Fibroblast of mammary gland (primary cell): ENCODE data around the gene ETV3.

Experiments
- DNase-seq: peaks from one replicate; pipeline ENCODE4 v3.0.0-alpha.2; 2010; ENCODE audit warnings: low read depth
- H3K4me3 ChIP-seq: 2 replicates; pipeline ENCODE4 v1.5.1; 2011; ENCODE audit warnings: low read depth, mild to moderate bottlenecking, low read length, moderate library complexity; ENCODE audit not compliant: control insufficient read depth
- TF ChIP-seq, protein P1 (sequence below): conservative IDR thresholded peaks from 2 replicates; pipeline ENCODE4 v1.5.1; 2011; ENCODE audit warnings: low read depth, low read length, inconsistent platforms; ENCODE audit not compliant: control insufficient read depth, insufficient read depth

ETV3 gene

DNA sequence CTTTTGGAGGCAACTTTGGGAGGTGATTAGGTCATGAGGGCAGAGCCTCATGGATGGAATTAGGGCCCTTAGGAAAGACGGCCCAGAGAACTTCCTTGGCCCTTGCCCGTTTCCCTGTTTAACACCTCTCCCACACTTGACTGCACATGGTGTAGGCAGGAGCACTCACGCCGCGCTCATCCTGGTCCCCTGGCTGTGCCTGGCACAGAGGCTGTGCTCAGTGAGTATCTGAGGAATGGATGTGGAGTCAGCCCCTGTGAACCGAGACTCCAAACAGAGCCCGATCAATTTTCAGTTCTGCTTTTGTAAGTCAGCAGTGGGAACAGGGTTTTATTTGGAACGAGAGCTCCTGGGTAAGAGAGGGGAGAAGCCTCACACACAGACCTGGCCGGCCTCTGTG lies 29.8 kb upstream of the ETV3 start:
- TF ChIP-seq, protein P1, sequence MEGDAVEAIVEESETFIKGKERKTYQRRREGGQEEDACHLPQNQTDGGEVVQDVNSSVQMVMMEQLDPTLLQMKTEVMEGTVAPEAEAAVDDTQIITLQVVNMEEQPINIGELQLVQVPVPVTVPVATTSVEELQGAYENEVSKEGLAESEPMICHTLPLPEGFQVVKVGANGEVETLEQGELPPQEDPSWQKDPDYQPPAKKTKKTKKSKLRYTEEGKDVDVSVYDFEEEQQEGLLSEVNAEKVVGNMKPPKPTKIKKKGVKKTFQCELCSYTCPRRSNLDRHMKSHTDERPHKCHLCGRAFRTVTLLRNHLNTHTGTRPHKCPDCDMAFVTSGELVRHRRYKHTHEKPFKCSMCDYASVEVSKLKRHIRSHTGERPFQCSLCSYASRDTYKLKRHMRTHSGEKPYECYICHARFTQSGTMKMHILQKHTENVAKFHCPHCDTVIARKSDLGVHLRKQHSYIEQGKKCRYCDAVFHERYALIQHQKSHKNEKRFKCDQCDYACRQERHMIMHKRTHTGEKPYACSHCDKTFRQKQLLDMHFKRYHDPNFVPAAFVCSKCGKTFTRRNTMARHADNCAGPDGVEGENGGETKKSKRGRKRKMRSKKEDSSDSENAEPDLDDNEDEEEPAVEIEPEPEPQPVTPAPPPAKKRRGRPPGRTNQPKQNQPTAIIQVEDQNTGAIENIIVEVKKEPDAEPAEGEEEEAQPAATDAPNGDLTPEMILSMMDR: no peak
- DNase-seq: no peak
- no peak overlapping the region for H3K4me3 ChIP-seq

DNA sequence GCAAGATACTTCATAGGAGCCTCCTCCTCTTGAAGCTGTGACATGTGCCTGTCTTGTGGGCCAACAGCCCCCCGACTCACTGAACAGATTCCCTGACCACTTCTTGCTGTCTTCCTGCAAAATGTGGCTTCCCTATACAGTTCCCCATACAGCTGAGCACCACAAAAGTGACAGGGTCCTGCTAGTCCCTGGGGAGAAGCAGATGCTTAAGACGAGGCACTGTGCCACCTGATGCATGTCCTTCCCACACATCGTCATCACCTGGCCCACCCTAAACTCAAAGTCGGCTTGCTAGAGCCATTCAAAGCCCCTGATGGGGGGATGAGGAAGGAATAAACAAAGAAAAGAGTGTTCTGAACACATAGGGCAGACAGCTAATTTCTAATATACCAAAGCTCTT lies 29.2 kb upstream of the ETV3 start:
- TF ChIP-seq, protein P1: no peak
- no peak for DNase-seq
- no peak overlapping the region for H3K4me3 ChIP-seq

DNA sequence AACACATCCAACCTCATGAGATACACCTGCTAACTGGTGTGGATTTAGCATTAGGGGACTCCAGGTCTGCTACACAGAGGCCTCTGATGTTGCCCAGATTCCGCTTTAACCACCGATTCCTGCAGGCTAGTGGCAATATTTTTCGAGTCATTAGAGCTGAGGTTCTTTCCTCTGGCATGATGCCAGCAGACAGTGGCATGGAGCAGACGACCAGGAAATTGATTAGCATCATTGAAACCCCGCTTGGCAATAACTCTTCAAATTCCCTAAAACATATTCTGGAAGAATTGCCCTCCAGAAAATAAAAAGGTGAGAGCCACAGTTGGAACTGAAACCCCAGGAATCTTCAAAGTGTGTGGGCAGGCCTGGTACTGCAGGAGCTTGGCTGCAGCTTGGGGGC lies 28.4 kb upstream of the ETV3 start:
- no peak overlapping the region for H3K4me3 ChIP-seq
- DNase-seq: no peak
- TF ChIP-seq, protein P1: no peak

DNA sequence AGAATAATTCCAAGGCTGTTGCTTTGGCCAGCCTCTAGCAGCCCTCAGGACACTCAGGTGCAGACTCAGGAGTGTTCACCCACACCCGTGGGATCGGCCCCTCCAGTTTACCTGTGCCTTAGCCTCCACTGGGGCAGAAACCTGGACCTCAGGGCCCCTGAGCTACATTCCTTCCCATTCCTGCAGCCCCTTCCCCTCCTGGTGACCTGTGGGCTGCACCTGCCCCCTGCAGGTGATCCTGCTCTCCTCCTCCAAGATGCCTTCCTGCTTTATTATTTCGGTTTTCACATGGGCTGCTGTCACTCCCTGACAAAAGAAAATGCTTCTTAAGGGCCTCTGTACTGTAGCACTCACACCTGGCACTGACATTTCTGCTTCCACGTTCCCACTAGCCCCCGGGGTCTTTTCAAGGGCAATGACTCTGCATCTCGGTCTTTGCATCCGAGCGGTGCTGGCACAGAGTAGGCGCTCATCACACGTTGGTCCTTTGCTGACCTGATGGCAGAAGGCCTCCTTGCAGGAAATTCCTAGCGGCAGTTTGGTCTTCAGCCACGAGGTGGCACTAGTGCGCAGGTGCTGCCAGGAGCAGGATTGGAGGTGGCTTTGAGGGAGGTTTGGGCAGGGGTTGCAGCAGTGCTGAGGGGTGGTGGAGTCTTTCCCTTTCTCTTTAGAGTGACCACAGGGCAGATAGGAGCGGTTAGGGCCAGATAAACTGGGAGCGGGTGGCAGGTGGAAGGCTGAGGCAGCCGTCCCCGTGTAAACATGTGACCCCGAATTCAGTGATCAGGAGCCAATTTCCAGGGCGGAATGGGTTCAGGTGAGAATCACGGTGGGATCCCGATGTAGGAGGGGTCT lies 25.3 kb upstream of the ETV3 start:
- H3K4me3 ChIP-seq: no peak overlapping the region
- DNase-seq: peak; percentile 54
- TF ChIP-seq, protein P1: peak; percentile 92

DNA sequence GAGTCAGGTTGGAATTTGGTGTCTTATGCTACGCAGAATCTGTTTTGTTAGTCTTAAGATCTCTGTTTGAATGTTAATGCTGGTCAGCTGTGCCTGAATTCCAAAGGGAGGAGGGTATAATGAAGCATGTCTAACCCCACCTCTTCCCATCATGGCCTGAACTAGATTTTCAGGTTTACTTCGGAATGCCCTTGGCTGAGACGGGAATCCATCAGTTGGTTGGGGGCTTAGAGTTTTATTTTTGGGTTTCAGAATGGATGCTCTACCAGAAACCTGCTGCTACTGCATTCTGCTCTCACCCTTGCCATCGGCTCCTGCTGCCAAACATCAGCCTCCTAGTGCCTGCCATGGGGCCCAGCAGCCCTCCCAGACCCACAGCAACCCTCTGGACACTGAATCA lies 24.1 kb upstream of the ETV3 start:
- no peak for DNase-seq
- TF ChIP-seq, protein P1: no peak
- H3K4me3 ChIP-seq: no peak overlapping the region

DNA sequence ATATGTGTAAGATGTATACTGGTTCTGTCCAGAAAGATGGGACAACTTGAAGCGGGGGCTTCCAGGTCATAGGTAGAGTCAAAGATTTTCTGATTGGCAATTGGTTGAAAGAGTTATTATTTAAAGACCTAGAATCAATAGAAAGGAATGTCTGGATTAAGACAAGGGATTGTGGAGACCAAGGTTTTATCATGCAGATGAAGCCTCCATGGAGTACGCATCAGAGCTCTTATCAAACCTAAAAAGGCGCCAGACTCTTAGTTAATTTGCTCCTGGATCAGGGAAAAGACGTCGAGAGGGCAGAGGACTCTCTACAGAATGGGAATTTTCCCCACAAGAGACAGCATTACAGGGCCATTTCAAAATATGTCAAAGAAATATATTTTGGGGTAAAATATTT lies 23.7 kb upstream of the ETV3 start:
- no peak overlapping the region for H3K4me3 ChIP-seq
- TF ChIP-seq, protein P1: no peak
- no peak for DNase-seq
